Neural cell (in vitro differentiated cells): ENCODE results near the gene C1orf226. TPM values are rescaled to one million over a fixed set of nuclear protein-coding genes. Genes with fewer than 3 reads are reported as not detected.

Experiments used
- H2AFZ ChIP-seq: fragments of 200-600, 300-800 bp; sonication (generic), shearing (Covaris generic); 2 replicates; pipeline ENCODE4 v1.6.0; 2014; ENCODE audit warnings: low read depth, mild to moderate bottlenecking, antibody characterized with exemption, low read length, moderate library complexity
- H3F3A ChIP-seq: fragments of 200-600 bp; shearing (Covaris generic); 2 replicates; pipeline ENCODE4 v1.6.1; 2016; ENCODE audit warnings: mild to moderate bottlenecking, moderate library complexity, mixed read lengths, antibody characterized with exemption, low read length; ENCODE audit not compliant: insufficient read depth, poor library complexity, severe bottlenecking
- H3K27ac ChIP-seq: fragments of 200-600, 300-800 bp; sonication (generic), shearing (Covaris generic); 2 replicates; pipeline ENCODE4 v1.5.1; 2014; ENCODE audit warnings: mild to moderate bottlenecking, low read length, moderate library complexity
- H3K27me3 ChIP-seq: fragments of 300-800, 200-600 bp; sonication (generic), shearing (Covaris generic); 2 replicates; pipeline ENCODE4 v1.6.0; 2014; ENCODE audit warnings: mild to moderate bottlenecking, low read depth, low read length, moderate library complexity; ENCODE audit not compliant: insufficient read depth
- H3K36me3 ChIP-seq: fragments of 300-800, 200-600 bp; sonication (generic), shearing (Covaris generic); 2 replicates; pipeline ENCODE4 v1.5.1; 2014; ENCODE audit warnings: mild to moderate bottlenecking, antibody characterized with exemption, low read length, moderate library complexity; ENCODE audit not compliant: insufficient read depth
- H3K4me2 ChIP-seq: fragments of 300-800, 200-600 bp; sonication (generic), shearing (Covaris generic); 2 replicates; pipeline ENCODE4 v1.6.0; 2014; ENCODE audit warnings: mild to moderate bottlenecking, low read length
- H3K4me3 ChIP-seq: fragments of 300-800, 200-600 bp; sonication (generic), shearing (Covaris generic); 2 replicates; pipeline ENCODE4 v1.5.1; 2014; ENCODE audit warnings: mild to moderate bottlenecking, low read length, moderate library complexity
- H3K79me2 ChIP-seq: fragments of 200-600 bp; shearing (Covaris generic); replicated peaks from 2 replicates; pipeline ENCODE4 v1.6.0; 2014; ENCODE audit warnings: mild to moderate bottlenecking, low read length, moderate library complexity; ENCODE audit not compliant: insufficient read depth
- H3K9ac ChIP-seq: fragments of 300-800, 200-600 bp; sonication (generic), shearing (Covaris generic); 2 replicates; pipeline ENCODE4 v1.6.1; 2016; ENCODE audit warnings: mild to moderate bottlenecking, low read length, mixed read lengths
- H3K9me2 ChIP-seq: fragments of 200-600 bp; shearing (Covaris generic); 2 replicates; pipeline ENCODE4 v1.6.1; 2016; ENCODE audit warnings: mild to moderate bottlenecking, low read length, mixed read lengths; ENCODE audit not compliant: insufficient read depth
- H3K9me3 ChIP-seq: fragments of 200-600, 300-800 bp; sonication (generic), shearing (Covaris generic); 2 replicates; pipeline ENCODE4 v1.6.1; 2016; ENCODE audit warnings: mild to moderate bottlenecking, mixed run types, low read length, moderate library complexity, mixed read lengths
- H4K20me1 ChIP-seq: fragments of 200-600 bp; shearing (Covaris generic); 2 replicates; pipeline ENCODE4 v1.6.1; 2016; ENCODE audit warnings: mild to moderate bottlenecking, mixed run types; ENCODE audit not compliant: insufficient read depth
- CTCF ChIP-seq: fragments of 450-650 bp; IDR thresholded peaks from 2 replicates; pipeline ENCODE4 v1.5.1; 2014; ENCODE audit warnings: antibody characterized with exemption, mild to moderate bottlenecking, moderate library complexity; ENCODE audit not compliant: poor library complexity, severe bottlenecking
- EP300 ChIP-seq: fragments of 450-650 bp; conservative IDR thresholded peaks from 2 replicates; pipeline ENCODE4 v1.6.1; 2014; ENCODE audit warnings: antibody characterized with exemption, mild to moderate bottlenecking, moderate library complexity; ENCODE audit not compliant: poor library complexity, severe bottlenecking
- EZH2 ChIP-seq: fragments of 200-600, 300-800 bp; shearing (Covaris generic), sonication (generic); IDR thresholded peaks from 2 replicates; pipeline ENCODE4 v1.6.1; 2014; ENCODE audit warnings: antibody characterized with exemption, low read length, borderline replicate concordance, mild to moderate bottlenecking; ENCODE audit not compliant: insufficient read depth, poor library complexity, severe bottlenecking
- MXI1 ChIP-seq: fragments of 450-650 bp; conservative IDR thresholded peaks from 2 replicates; pipeline ENCODE4 v1.6.1; 2014; ENCODE audit warnings: antibody characterized with exemption, mild to moderate bottlenecking; ENCODE audit not compliant: poor library complexity, severe bottlenecking
- POLR2AphosphoS5 ChIP-seq: IDR thresholded peaks from 2 replicates; pipeline ENCODE4 v1.6.1; 2012
- RAD21 ChIP-seq: fragments of 450-650 bp; conservative IDR thresholded peaks from 2 replicates; pipeline ENCODE4 v1.6.1; 2014; ENCODE audit warnings: antibody characterized with exemption, mild to moderate bottlenecking, moderate library complexity
- SMC3 ChIP-seq: fragments of 450-650 bp; conservative IDR thresholded peaks from 2 replicates; pipeline ENCODE4 v1.6.1; 2014; ENCODE audit warnings: antibody characterized with exemption, mild to moderate bottlenecking, moderate library complexity; ENCODE audit not compliant: poor library complexity
- TAF1 ChIP-seq: IDR thresholded peaks from 2 replicates; pipeline ENCODE4 v1.6.1; 2012; ENCODE audit warnings: low read depth
- polyA plus RNA-seq: library from polyadenylated mRNA; depleted of rRNA; stranded (reverse); fragments of >200 nt; gene quantifications from 2 replicates; pipeline ENCODE4 v1.2.3, GENCODE V29; 2014
- TF ChIP-seq, protein P1 (sequence below): IDR thresholded peaks from 2 replicates; pipeline ENCODE4 v1.6.1; 2012; ENCODE audit warnings: borderline replicate concordance

Gene C1orf226
- polyA plus RNA-seq, 1 donor from 2014 or later: 6.7 TPM

DNA sequence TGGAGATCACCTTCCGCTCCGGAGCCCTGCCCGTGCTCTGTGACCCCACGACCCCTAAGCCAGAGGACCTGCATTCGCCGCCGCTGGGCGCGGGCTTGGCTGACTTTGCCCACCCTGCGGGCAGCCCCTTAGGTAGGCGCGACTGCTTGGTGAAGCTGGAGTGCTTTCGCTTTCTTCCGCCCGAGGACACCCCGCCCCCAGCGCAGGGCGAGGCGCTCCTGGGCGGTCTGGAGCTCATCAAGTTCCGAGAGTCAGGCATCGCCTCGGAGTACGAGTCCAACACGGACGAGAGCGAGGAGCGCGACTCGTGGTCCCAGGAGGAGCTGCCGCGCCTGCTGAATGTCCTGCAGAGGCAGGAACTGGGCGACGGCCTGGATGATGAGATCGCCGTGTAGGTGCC lies 14.5 kb upstream of the C1orf226 start:
- Histone ChIP-seq H4K20me1 (no peaks in the 10 kb centered on the region), H3K4me3 (no peak overlapping the region), H3K9me2 (no peaks in the 10 kb centered on the region), H3K9me3 (no peaks in the 10 kb centered on the region), H3K36me3 (no peaks in the 10 kb centered on the region), H3K27ac (no peak overlapping the region), H3K27me3 (no peaks in the 10 kb centered on the region), H3K79me2 (no peaks in the 10 kb centered on the region), H3K4me2 (no peak overlapping the region), H2AFZ (no peak overlapping the region), H3F3A (no peaks in the 10 kb centered on the region), H3K9ac (no peak overlapping the region)
- no peak for TF ChIP-seq EZH2
- TF ChIP-seq SMC3: no peak
- TF ChIP-seq TAF1: no peak
- TF ChIP-seq, protein P1, sequence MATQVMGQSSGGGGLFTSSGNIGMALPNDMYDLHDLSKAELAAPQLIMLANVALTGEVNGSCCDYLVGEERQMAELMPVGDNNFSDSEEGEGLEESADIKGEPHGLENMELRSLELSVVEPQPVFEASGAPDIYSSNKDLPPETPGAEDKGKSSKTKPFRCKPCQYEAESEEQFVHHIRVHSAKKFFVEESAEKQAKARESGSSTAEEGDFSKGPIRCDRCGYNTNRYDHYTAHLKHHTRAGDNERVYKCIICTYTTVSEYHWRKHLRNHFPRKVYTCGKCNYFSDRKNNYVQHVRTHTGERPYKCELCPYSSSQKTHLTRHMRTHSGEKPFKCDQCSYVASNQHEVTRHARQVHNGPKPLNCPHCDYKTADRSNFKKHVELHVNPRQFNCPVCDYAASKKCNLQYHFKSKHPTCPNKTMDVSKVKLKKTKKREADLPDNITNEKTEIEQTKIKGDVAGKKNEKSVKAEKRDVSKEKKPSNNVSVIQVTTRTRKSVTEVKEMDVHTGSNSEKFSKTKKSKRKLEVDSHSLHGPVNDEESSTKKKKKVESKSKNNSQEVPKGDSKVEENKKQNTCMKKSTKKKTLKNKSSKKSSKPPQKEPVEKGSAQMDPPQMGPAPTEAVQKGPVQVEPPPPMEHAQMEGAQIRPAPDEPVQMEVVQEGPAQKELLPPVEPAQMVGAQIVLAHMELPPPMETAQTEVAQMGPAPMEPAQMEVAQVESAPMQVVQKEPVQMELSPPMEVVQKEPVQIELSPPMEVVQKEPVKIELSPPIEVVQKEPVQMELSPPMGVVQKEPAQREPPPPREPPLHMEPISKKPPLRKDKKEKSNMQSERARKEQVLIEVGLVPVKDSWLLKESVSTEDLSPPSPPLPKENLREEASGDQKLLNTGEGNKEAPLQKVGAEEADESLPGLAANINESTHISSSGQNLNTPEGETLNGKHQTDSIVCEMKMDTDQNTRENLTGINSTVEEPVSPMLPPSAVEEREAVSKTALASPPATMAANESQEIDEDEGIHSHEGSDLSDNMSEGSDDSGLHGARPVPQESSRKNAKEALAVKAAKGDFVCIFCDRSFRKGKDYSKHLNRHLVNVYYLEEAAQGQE: no peak
- no peak for TF ChIP-seq MXI1
- no peak for TF ChIP-seq POLR2AphosphoS5
- TF ChIP-seq CTCF: no peak
- no peak for TF ChIP-seq EP300
- TF ChIP-seq RAD21: no peak

GRCh38 chr1:162367772-162368171 lies 13.8 kb upstream of the C1orf226 start:
- H3K36me3 ChIP-seq: no peaks in the 10 kb centered on the region
- H3K9me2 ChIP-seq: no peaks in the 10 kb centered on the region
- no peaks in the 10 kb centered on the region for H4K20me1 ChIP-seq
- no peaks in the 10 kb centered on the region for H3K9me3 ChIP-seq
- no peak overlapping the region for H3K4me3 ChIP-seq
- no peaks in the 10 kb centered on the region for H3F3A ChIP-seq
- H3K27ac ChIP-seq: no peak overlapping the region
- H3K27me3 ChIP-seq: no peaks in the 10 kb centered on the region
- H2AFZ ChIP-seq: no peak overlapping the region
- TF ChIP-seq MXI1: no peak
- TF ChIP-seq CTCF: no peak
- no peak for TF ChIP-seq EP300
- no peak for TF ChIP-seq EZH2
- TF ChIP-seq, protein P1: no peak
- TF ChIP-seq POLR2AphosphoS5: no peak
- TF ChIP-seq RAD21: no peak
- no peak for TF ChIP-seq SMC3
- no peak for TF ChIP-seq TAF1
- H3K9ac ChIP-seq: no peak overlapping the region
- H3K79me2 ChIP-seq: no peaks in the 10 kb centered on the region
- H3K4me2 ChIP-seq: no peak overlapping the region
